Midbrain (tissue), 1 donor: ENCODE results near the gene RFX4.

Experiments used
- DNase-seq: peaks from one replicate; lab custom pipeline; 2025; lab: John Stamatoyannopoulos, UW

RFX4 gene

GRCh38 chr12:106733660-106734059, 150.9 kb downstream of the RFX4 start:
- DNase-seq, result no peak

GRCh38 chr12:106736051-106736957, 153.5 kb downstream of the RFX4 start:
- DNase-seq, result no peak

- DNase-seq, result no peak
Measured at GRCh38 chr12:106739318-106739717, 156.5 kb downstream of the RFX4 start.

GRCh38 chr12:106739815-106740530, 157.2 kb downstream of the RFX4 start:
- DNase-seq, result no peak

GRCh38 chr12:106740818-106741217, 158.0 kb downstream of the RFX4 start:
- DNase-seq, result no peak

- no peak for DNase-seq
Measured at GRCh38 chr12:106741247-106741646, 158.4 kb downstream of the RFX4 start.

- no peak for DNase-seq
Measured at GRCh38 chr12:106743270-106743988, 160.6 kb downstream of the RFX4 start.

GRCh38 chr12:106744600-106744999, 161.8 kb downstream of the RFX4 start:
- DNase-seq, result no peak

- no peak for DNase-seq
Measured at GRCh38 chr12:106745181-106745745, 162.5 kb downstream of the RFX4 start.

GRCh38 chr12:106747973-106748436, 165.2 kb downstream of the RFX4 start:
- DNase-seq, result no peak

- DNase-seq, result no peak
Measured at GRCh38 chr12:106750524-106750923, 167.7 kb downstream of the RFX4 start.

GRCh38 chr12:106753526-106753925, 170.7 kb downstream of the RFX4 start:
- no peak for DNase-seq

- DNase-seq, result no peak
Measured at GRCh38 chr12:106754331-106754730, 171.5 kb downstream of the RFX4 start.

- no peak for DNase-seq
Measured at GRCh38 chr12:106757623-106758348, 175.0 kb downstream of the RFX4 start.

GRCh38 chr12:106758349-106759110, 175.7 kb downstream of the RFX4 start:
- DNase-seq, result no peak

- no peak for DNase-seq
Measured at GRCh38 chr12:106759526-106760183, 176.9 kb downstream of the RFX4 start.

- peak; percentile 43 for DNase-seq
Measured at GRCh38 chr12:106760184-106760531, 177.4 kb downstream of the RFX4 start.

- DNase-seq, result no peak
Measured at GRCh38 chr12:106764220-106764619, 181.4 kb downstream of the RFX4 start.

GRCh38 chr12:106764738-106765137, 181.9 kb downstream of the RFX4 start:
- DNase-seq, result peak; percentile 27

- DNase-seq, result peak; percentile 44
Measured at GRCh38 chr12:106766393-106766826, 183.6 kb downstream of the RFX4 start.
